GM12865 (cell line): ENCODE measurements around the gene VPS37C.

Source experiments
- DNase-seq: peaks from one replicate; pipeline ENCODE4 v3.0.0; 2010; ENCODE audit warnings: low read depth
- H3K4me3 ChIP-seq: 2 replicates; pipeline ENCODE4 v1.5.1; 2011; ENCODE audit warnings: mild to moderate bottlenecking, low read depth, low read length, control low read depth
- TF ChIP-seq, protein P1 (sequence below): IDR thresholded peaks from 2 replicates; pipeline ENCODE4 v1.5.1; 2011; ENCODE audit warnings: low read length, control low read depth, low read depth, inconsistent platforms; ENCODE audit not compliant: insufficient read depth; ENCODE audit errors: missing control alignments

VPS37C gene

DNA sequence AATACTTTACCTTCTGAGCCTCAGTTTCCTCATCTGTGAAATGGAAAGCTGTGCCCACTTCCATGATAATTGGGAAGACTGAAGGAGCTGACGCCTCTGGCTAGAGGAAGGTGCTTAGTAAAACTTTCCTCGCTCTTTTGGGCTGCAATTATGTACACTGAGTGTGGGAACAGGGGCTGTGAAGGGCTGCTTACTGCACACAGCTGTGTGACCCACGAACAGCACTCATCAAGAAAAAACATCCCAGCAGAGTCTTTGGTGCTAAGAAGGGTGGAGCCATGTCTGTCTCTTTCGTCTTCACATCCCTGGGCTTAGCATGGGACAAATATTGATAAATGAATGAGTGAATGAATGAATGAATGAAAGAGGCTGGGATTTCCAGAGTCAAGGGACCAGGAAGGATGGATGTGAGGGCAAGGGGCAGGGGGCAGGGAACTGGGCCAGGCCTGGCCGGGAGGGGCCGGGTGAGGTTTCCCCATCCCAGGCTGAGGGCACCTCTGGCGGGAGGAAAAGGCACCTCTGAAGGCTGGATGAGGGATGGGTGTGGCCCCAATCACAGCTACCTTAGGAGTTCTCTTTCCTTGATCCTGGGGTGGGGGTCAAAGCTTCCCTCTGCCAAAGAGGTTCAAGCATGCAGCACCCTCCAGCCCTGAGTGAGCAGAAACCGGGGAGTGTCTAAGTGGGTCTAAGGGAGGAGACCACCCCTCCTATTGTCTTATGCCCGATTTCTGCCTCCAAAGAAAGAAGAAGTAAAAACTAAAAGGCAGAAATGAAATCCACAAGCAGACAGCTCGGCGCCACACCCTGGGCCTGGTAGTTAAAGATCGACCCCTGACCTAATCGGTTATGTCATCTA lies 68.1 kb downstream of the VPS37C start:
- TF ChIP-seq, protein P1, sequence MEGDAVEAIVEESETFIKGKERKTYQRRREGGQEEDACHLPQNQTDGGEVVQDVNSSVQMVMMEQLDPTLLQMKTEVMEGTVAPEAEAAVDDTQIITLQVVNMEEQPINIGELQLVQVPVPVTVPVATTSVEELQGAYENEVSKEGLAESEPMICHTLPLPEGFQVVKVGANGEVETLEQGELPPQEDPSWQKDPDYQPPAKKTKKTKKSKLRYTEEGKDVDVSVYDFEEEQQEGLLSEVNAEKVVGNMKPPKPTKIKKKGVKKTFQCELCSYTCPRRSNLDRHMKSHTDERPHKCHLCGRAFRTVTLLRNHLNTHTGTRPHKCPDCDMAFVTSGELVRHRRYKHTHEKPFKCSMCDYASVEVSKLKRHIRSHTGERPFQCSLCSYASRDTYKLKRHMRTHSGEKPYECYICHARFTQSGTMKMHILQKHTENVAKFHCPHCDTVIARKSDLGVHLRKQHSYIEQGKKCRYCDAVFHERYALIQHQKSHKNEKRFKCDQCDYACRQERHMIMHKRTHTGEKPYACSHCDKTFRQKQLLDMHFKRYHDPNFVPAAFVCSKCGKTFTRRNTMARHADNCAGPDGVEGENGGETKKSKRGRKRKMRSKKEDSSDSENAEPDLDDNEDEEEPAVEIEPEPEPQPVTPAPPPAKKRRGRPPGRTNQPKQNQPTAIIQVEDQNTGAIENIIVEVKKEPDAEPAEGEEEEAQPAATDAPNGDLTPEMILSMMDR: no peak
- no peak for DNase-seq
- H3K4me3 ChIP-seq: peak overlapping the region; percentile 57

DNA sequence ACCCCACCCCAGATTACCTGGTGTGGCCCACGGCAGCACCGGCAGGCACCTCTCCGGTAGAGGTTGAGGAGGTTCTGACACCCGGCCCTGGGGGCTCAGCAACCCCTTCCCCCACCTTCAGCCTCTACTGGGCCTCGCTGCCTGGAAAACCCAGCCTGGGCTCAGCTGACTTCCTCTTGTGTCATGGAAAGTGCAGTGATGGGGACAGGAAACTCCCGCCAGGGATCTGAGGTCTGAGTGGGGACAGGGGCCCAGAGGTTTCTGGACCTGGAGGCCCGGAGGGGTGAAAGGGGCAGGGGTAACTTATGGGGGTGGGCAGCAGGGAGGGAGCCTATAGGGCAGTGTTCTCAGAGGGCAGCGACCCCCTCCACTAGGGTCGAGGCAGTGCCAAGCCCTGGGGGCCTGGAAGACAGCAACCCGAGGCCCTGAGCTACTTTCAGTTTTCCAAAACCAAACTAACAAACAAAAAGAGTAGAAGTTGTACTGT lies 68.9 kb downstream of the VPS37C start:
- peak overlapping the region; percentile 57 for H3K4me3 ChIP-seq
- TF ChIP-seq, protein P1: no peak
- peak; percentile 65 for DNase-seq

DNA sequence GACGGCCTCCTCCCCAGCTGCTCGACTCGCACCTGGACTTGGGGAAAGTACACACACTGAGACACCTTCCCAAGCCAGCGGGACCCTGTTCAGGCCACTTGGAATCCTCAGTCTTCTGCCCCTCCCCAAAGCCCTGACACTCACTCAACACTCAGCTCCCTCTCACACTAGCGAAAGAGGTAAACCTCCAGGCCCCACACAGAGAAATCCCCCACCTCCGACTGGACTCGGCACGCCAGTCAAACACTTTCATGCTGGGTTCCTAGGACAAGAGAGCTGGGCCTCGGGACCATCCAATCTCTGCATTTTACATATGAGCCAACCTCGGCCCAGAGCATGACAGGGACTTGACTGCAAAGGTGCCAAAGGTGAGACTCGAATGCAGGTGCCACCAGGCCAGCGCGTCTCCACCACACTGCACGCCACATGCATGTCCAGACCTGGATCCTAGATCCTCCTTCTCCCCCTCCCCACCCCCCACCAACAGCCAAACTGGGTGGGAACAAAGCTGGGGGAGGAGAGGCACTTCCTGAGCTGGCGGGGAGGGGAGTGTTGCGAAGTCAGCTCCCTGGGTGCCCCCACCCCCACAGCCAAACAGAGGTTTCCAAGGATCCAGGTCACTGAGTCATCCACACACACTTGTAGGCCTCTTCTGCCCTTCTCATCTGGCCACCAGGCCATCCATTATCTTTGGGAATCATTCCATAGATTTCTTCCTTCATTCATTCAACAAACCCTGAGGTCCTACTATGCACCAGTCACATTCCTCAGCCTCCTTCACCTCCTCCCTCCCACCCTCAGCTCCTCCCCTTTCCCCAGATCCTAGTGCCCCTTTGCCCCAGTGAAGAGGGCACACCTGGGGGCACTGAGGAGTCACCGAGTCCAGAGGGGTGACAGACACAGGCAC lies 69.6 kb downstream of the VPS37C start:
- peak overlapping the region; percentile 57 for H3K4me3 ChIP-seq
- peak; percentile 44 for DNase-seq
- TF ChIP-seq, protein P1: no peak

DNA sequence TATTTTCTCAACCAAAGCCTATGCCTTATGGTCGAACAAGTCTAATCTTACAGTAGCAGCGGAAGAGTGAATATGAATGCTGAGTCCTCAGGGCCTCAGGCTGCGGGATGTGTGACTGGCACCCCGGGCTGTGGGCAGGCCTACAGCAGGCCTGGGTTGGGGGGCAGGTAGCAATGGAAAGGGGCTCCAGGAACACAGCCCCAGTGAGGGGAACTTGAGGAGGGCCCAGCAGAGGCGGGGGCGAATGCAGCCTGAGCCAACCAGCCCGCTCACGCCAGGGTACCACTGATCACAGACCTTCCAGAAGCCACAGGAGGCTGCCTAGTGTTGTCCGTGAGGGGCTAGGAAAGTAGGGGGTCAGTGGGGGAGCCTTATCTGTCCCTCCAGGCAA lies 70.2 kb downstream of the VPS37C start:
- TF ChIP-seq, protein P1: no peak
- DNase-seq: no peak
- peak overlapping the region; percentile 57 for H3K4me3 ChIP-seq

DNA sequence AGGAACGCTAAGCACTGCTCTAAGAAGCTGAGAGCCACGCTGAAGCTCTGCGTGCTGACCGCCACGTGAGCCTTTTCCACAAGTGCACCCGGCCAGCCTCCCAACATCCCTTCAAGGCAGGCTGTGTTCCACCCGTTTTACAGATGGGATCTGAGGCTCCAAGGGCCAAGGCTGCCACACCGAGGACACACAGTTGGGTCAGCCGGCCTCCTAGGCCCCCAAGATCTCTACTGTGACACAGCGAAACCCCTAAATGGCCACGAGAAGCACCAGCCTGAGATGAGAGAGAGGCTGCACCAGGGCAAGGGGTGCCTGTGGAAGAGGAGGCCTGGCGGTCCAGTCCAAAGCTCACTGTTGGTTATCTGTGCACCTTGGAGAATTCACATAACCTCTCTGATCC lies 70.7 kb downstream of the VPS37C start:
- no peak overlapping the region for H3K4me3 ChIP-seq
- TF ChIP-seq, protein P1: no peak
- no peak for DNase-seq

DNA sequence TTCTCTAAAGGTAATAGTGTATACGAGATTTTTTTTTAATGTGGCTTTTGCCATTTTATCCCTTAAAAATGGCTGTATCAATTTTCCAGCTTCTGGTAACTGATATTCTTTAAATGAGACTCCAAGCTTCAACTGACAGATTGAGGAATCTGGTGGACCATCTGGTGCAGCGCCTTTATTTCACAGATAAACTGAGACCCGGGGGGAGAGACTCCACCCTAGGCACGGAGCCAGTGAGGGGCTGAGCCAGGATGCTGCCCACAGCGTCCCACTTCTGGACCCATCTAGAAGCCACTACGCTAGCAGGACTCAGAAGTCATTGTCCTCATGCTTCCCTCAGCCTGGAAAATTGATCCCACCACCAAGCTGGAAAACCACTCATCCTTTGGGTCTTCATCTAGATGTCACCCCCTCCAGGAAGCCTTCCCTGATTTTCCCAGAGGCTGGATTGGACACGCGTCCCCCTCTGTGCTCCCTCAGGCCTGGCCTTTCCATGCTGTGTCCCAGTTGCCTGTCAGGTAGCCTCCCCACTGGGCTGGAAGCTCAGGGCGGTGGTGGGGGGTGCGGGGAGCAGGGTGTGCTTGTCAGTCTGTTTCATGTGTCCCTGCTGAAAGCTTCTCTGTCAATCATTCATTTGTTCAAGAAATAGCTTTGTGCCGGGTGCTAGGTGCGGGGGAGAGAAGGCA lies 71.3 kb downstream of the VPS37C start:
- TF ChIP-seq, protein P1: no peak
- H3K4me3 ChIP-seq: no peak overlapping the region
- no peak for DNase-seq
